HG03558 (cell line): ENCODE results near the gene ERAS.
"Not testable (repeated sequence)": the region's sequence is repeated elsewhere in the genome, so short reads cannot be mapped to it uniquely, and the experiment has no call there.

Source experiments
- ATAC-seq: cut with Tn5 transposase; IDR thresholded peaks from one replicate; pipeline ENCODE4 v1.9.1; 2021; ENCODE audit warnings: moderate number of reproducible peaks; ENCODE audit not compliant: unreplicated experiment; ENCODE audit errors: extremely low read depth

Gene ERAS

GRCh38 chrX:48794340-48794910 lies 31.9 kb upstream of the ERAS start:
- ATAC-seq = no peak

- no peak for ATAC-seq
Observed at GRCh38 chrX:48794911-48795515, 31.3 kb upstream of the ERAS start.

- no peak for ATAC-seq
Observed at GRCh38 chrX:48798318-48798717, 28.0 kb upstream of the ERAS start.

DNA sequence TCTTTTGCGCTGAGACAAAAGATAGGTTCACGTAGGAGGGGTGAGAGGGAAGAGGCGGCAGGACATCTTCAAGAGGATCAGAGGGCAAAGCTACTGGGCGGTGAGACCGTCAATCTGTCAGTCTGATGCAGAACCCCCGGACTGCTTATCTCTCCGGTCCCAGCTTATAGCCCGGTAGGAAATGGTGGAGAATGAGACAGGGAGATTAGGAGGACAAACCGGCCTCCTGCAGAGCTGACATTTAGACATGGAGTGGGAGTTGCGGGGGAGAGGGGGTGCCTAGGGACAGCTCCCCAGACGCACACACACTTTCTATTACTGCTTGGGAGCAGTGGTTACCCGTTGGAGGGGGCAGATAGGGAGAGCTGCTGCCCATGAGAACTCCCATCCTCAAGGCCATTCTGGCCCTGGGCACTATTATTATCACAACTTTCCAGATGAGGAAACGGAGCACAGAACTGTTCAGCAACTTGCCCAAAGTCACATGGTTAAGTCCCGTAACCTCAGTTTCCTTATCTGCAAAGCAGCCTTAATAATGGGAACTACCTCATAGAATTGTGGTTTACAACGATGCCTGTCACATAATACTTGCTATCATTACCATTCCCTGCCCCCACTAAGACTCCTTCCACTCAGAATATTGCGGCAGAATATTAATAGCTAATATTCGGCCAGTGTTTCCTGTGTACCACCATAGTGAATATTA lies 25.6 kb upstream of the ERAS start:
- no peak for ATAC-seq

DNA sequence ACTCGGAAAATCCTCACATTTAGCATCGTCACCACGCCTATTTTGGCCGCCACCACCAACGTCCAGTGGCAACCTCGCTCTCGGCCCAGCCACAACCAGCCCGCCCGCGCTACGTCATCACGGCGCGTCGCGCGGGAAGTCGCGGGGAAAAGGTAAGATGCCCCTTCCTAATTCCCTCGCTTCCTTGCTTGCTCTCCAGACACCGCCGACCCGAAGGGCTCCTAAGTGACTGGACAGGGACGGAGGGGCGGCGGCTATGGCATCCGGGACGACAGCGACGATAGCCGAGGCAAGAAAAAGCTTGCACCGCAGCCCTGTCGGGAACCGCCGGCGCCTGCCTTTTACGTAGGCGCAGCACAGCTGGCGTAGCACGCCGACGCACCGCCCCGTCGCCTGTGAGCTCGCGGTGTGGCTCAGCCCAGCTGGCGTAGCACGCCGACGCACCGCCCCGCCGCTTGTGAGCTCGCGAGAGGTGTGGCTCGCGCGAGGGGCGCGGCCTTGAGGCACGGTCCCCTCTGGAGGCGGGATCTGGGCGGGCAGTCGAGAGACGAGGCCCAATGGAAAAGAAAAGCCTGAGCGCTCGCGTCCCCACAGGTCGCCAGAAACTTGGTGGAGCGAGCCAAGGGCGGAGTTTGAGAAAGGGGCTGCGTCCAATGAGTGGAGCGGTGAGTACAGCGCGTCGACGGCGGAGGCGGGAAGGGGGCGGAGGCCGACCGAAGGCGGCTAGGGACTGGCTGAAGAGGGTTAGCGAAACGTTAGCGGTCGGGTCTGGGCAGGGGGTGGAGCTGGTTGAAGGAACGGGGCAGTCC lies 24.8 kb upstream of the ERAS start, which contains the start of gene HDAC6:
Gene HDAC6, plus strand, starts transcription at position 788 of the 809 bp plus-strand sequence. CDS start 626 bp downstream, outside the sequence.
- ATAC-seq = peak; percentile 89

GRCh38 chrX:48802089-48802904 lies 24.0 kb upstream of the ERAS start:
- no peak for ATAC-seq

- no peak for ATAC-seq
Observed at GRCh38 chrX:48802905-48803200, 23.5 kb upstream of the ERAS start.

DNA sequence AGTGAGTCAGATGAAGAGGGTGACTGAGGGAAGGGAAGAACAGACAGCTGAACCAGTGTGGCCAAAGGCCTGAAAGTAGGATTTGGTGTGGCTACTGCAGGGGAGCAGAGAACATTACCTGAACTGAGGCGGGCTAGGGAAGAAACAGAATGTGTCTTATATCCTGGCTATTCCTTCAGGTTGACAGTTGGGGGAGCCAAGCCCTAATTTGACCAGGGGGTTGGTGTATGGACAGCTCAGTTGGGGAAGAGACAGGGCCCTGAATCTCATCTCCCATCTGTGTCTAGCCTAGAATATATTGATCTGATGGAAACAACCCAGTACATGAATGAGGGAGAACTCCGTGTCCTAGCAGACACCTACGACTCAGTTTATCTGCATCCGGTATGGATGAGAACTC lies 20.2 kb upstream of the ERAS start:
- ATAC-seq = no peak

- ATAC-seq = no peak
Observed at GRCh38 chrX:48813644-48814043, 12.7 kb upstream of the ERAS start.

GRCh38 chrX:48814722-48815121 lies 11.6 kb upstream of the ERAS start:
- no peak for ATAC-seq

DNA sequence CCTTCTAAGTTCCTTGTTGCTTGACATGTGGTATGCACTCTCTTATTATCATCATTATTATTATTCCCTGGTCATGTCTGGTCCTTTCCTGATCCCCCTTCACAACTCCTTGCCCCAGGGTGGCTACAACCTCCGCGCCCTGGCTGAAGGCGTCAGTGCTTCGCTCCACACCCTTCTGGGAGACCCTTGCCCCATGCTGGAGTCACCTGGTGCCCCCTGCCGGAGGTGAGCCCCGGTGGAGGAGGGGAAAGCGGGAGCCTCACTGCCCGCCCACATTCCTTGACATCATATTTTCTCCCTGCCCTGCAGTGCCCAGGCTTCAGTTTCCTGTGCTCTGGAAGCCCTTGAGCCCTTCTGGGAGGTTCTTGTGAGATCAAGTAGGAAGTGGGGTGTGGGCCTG lies 11.0 kb upstream of the ERAS start:
- no peak for ATAC-seq

DNA sequence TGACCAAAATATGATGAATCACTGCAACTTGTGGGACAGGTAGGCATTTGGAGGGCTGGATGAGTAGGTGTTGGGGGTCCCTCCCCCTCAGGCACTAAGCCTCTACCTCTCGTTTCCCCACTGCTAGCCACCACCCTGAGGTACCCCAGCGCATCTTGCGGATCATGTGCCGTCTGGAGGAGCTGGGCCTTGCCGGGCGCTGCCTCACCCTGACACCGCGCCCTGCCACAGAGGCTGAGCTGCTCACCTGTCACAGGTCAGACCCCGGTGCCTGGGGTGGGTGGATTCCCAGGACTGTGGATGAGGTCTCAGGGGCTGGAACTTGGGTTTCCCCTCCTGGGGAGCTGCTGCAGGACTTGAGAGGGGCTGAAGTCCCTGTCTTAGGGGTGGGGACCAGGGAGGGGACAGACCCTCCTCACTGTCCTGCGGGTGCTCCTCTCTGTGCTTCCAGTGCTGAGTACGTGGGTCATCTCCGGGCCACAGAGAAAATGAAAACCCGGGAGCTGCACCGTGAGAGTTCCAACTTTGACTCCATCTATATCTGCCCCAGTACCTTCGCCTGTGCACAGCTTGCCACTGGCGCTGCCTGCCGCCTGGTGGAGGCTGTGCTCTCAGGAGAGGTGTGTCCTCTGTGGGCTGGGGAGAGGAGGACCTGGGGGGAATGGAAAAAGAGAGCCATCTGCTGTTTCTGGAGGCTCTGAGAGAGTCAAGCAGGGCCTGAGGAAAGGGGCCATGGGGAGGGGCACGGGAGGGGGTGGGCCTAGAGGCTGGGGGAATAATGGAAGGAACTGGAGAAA lies 10.1 kb upstream of the ERAS start:
- no peak for ATAC-seq

- no peak for ATAC-seq
Observed at GRCh38 chrX:48818098-48818497, 8.2 kb upstream of the ERAS start.

GRCh38 chrX:48818866-48819265 lies 7.4 kb upstream of the ERAS start:
- no peak for ATAC-seq

- not testable (repeated sequence) for ATAC-seq
Observed at GRCh38 chrX:48819394-48819793, 6.9 kb upstream of the ERAS start.

DNA sequence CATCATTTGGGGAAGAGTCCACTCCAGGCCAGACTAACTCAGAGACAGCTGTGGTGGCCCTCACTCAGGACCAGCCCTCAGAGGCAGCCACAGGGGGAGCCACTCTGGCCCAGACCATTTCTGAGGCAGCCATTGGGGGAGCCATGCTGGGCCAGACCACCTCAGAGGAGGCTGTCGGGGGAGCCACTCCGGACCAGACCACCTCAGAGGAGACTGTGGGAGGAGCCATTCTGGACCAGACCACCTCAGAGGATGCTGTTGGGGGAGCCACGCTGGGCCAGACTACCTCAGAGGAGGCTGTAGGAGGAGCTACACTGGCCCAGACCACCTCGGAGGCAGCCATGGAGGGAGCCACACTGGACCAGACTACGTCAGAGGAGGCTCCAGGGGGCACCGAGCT lies 3.3 kb upstream of the ERAS start:
- no peak for ATAC-seq

- no peak for ATAC-seq
Observed at GRCh38 chrX:48824066-48824465, 2.2 kb upstream of the ERAS start.

DNA sequence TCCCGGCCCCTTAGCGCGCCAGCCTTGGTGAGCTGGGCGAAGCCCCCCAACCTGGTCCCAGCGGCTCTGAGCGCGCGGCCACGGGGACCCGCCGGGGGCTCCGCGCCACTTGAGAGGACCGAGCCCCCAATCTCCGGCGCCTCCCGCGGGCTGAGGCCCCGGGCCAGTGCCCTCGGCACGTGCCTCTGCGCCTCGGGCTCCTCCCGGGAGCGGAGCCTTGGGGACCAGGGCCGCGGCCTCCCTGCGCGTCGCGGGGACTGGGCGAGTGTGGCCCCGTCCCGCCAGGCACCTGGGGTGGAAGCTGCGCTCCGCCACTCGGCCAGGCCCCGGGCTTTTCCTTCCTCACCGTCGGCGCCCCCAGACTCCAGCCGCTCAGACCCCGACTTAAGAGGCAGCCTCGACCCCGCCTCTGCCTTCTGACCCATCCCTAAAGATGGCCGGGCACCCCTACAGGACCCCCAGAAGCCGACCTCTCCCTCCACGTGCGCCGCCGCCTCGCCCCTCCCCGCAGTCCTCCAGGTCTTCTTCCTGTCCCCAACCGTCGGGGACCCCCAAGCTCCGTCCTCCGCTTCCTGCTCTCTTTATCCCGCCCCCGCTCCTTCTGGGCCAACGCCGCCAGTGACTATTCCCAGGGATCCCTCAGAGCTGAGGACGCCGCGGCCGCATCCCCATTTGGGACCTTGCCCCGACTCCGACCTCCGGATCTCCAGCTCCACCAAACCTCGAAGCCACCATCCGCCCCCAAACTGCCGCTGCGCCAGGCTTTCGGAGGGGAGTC lies 752 bp downstream of the ERAS start:
- ATAC-seq = no peak

DNA sequence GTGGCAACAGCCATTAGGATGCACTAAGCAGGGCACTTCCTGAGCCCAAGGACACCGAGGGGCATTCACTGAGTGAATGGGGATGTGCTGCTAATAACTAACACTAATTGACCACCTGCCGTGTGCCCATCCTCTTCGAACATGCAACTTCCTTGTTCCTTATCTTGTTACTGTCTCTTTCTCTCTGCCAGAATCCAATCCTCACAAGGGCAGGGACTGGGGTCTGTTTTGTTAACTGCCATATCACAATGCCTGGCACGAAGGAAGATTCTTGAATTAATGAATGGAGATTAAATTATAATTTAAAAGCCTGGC lies 1.3 kb downstream of the ERAS start:
- no peak for ATAC-seq
